ENCODE measurements around the gene STRIP1.

Gene STRIP1

GRCh38 chr1:110091791-110092190 is 57.4 kb downstream of the STRIP1 start:
- DNase-seq (ENCODE audit: low read depth) = no peak

GRCh38 chr1:110092991-110093390 is 58.6 kb downstream of the STRIP1 start:
- DNase-seq (ENCODE audit: low read depth) = no peak

GRCh38 chr1:110094931-110095654 is 60.7 kb downstream of the STRIP1 start:
- DNase-seq (ENCODE audit: low read depth) = no peak

- DNase-seq (ENCODE audit: low read depth) = no peak
These were observed 63.2 kb downstream of the STRIP1 start for GRCh38 chr1:110097507-110098221.

GRCh38 chr1:110098222-110099026 is 64.0 kb downstream of the STRIP1 start:
- no peak for DNase-seq (ENCODE audit: low read depth)

GRCh38 chr1:110100335-110100734 is 65.9 kb downstream of the STRIP1 start:
- DNase-seq (ENCODE audit: low read depth) = no peak

GRCh38 chr1:110102081-110102480 is 67.7 kb downstream of the STRIP1 start:
- DNase-seq (ENCODE audit: low read depth) = no peak
